WTC11 (cell line): Measurements from ENCODE around the gene LRRC4B. TPM values are rescaled to one million over a fixed set of nuclear protein-coding genes. Genes with fewer than 3 reads are reported as not detected.

Source experiments
- ATAC-seq: fragments of 200-7000 bp; cut with Tn5 transposase; 2 replicates; pipeline ENCODE4 v1.10.0; 2021; ENCODE audit warnings: mild to moderate bottlenecking, moderate library complexity
- CTCF ChIA-PET: fragments of 300-600 bp; sonication (Branson Sonifier 250); formaldehyde crosslinking; loops from one replicate; lab custom pipeline; 2021; ENCODE audit warnings: antibody characterized with exemption; lab: Charles Lee
- POLR2A ChIA-PET: fragments of 350-600 bp; sonication (Branson Sonifier 250); formaldehyde crosslinking; loops from one replicate; lab custom pipeline; 2021; ENCODE audit warnings: antibody characterized with exemption; lab: Charles Lee
- DNase-seq: peaks from one replicate; pipeline ENCODE4 v3.0.0; 2021; ENCODE audit warnings: low spot score
- H3K27ac Mint-ChIP-seq: 2 replicates; pipeline ENCODE4 v1.8.0; 2021; ENCODE audit warnings: mixed read lengths
- H3K27me3 Mint-ChIP-seq: 2 replicates; pipeline ENCODE4 v1.8.0; 2021; ENCODE audit warnings: low read depth, mild to moderate bottlenecking, moderate library complexity, mixed read lengths
- H3K36me3 Mint-ChIP-seq: 2 replicates; pipeline ENCODE4 v1.8.0; 2021; ENCODE audit warnings: mixed read lengths
- H3K4me1 Mint-ChIP-seq: 2 replicates; pipeline ENCODE4 v1.8.0; 2022; ENCODE audit warnings: mixed read lengths
- H3K4me3 Mint-ChIP-seq: 2 replicates; pipeline ENCODE4 v1.8.0; 2021; ENCODE audit warnings: mild to moderate bottlenecking, moderate library complexity, mixed read lengths
- H3K9me3 Mint-ChIP-seq: 2 replicates; pipeline ENCODE4 v1.8.0; 2021; ENCODE audit warnings: mixed read lengths
- AFF4 ChIP-seq: sonication (generic); formaldehyde crosslinking; IDR thresholded peaks from 2 replicates; pipeline ENCODE4 v1.8.1; 2023; ENCODE audit warnings: mild to moderate bottlenecking, missing genetic modification reagents, borderline replicate concordance
- ATF3 ChIP-seq: sonication (generic); formaldehyde crosslinking; conservative IDR thresholded peaks from 2 replicates; pipeline ENCODE4 v1.8.1; 2022; ENCODE audit warnings: mild to moderate bottlenecking, missing genetic modification reagents
- CTCF ChIP-seq: fragments of 200-600 bp; IDR thresholded peaks from 2 replicates; pipeline ENCODE4 v1.8.0; 2022; ENCODE audit warnings: antibody characterized with exemption
- E2F1 ChIP-seq: sonication (generic); formaldehyde crosslinking; IDR thresholded peaks from 2 replicates; pipeline ENCODE4 v1.8.0; 2022; ENCODE audit warnings: mild to moderate bottlenecking, missing genetic modification reagents
- FOXK1 ChIP-seq: sonication (generic); formaldehyde crosslinking; IDR thresholded peaks from 2 replicates; pipeline ENCODE4 v1.8.0; 2022; ENCODE audit warnings: mild to moderate bottlenecking, moderate library complexity, missing genetic modification reagents
- PRDM15 ChIP-seq: sonication (generic); formaldehyde crosslinking; IDR thresholded peaks from 2 replicates; pipeline ENCODE4 v1.8.0; 2022; ENCODE audit warnings: missing genetic modification reagents
- TP53 ChIP-seq: sonication (generic); formaldehyde crosslinking; IDR thresholded peaks from 2 replicates; pipeline ENCODE4 v1.8.1; 2023; ENCODE audit warnings: mild to moderate bottlenecking, missing genetic modification reagents
- ZBTB43 ChIP-seq: sonication (generic); formaldehyde crosslinking; IDR thresholded peaks from 2 replicates; pipeline ENCODE4 v1.8.1; 2023; ENCODE audit warnings: mild to moderate bottlenecking, missing genetic modification reagents
- ZNF263 ChIP-seq: sonication (generic); formaldehyde crosslinking; IDR thresholded peaks from 2 replicates; pipeline ENCODE4 v1.8.1; 2022; ENCODE audit warnings: low read depth, mild to moderate bottlenecking, moderate library complexity, missing genetic modification reagents
- ZNF423 ChIP-seq: fragments of 250-450 bp; sonication (Bioruptor Pico); IDR thresholded peaks from 2 replicates; pipeline ENCODE4 v2.1.2; 2022; ENCODE audit warnings: mild to moderate bottlenecking, moderate library complexity
- ZSCAN18 ChIP-seq: fragments of 250-450 bp; sonication (Bioruptor Pico); IDR thresholded peaks from 2 replicates; pipeline ENCODE4 v2.1.2; 2022; ENCODE audit warnings: mild to moderate bottlenecking, moderate library complexity
- total RNA-seq: library from RNA; stranded (reverse); gene quantifications from 3 replicates; pipeline ENCODE4 v1.2.3, GENCODE V29; 2021
- TF ChIP-seq, protein P1 (sequence below): sonication (generic); formaldehyde crosslinking; IDR thresholded peaks from 2 replicates; pipeline ENCODE4 v1.8.1; 2023; ENCODE audit warnings: mild to moderate bottlenecking, missing genetic modification reagents
- TF ChIP-seq, protein P2 (sequence below): fragments of 250-450 bp; sonication (Bioruptor Pico); conservative IDR thresholded peaks from 2 replicates; pipeline ENCODE4 v1.9.0; 2021; ENCODE audit warnings: mild to moderate bottlenecking
- TF ChIP-seq, protein P3 (sequence below): fragments of 250-450 bp; sonication (Bioruptor Pico); IDR thresholded peaks from 2 replicates; pipeline ENCODE4 v1.9.0; 2021; ENCODE audit warnings: mild to moderate bottlenecking
- TF ChIP-seq, protein P4 (sequence below): sonication (generic); formaldehyde crosslinking; IDR thresholded peaks from 2 replicates; pipeline ENCODE4 v1.8.1; 2023; ENCODE audit warnings: mild to moderate bottlenecking, moderate library complexity, missing genetic modification reagents

LRRC4B gene
- total RNA-seq, 1 experiment from 2014 or later: 10.0 TPM

DNA sequence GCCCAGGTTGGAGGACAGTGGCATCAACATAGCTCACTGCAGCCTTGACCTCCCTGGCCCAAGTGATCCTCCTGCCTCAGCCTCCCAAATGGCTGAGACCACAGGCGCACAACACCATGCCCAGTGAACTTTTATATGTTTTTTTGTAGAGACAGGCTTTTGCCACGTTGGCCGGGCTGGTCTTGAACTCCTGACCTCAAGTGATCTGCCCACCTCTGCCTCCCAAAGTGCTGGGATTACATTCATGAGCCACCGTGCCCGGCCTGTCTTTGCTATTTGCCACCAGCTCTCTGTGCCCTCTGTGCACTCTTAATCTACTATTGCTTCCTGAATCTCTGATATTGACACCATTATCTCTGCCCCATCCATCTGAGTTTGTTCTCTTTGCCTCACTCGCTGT, 34.3 kb upstream of the LRRC4B start (continued):
- TF ChIP-seq AFF4 (no peak), ZBTB43 (no peak)

DNA sequence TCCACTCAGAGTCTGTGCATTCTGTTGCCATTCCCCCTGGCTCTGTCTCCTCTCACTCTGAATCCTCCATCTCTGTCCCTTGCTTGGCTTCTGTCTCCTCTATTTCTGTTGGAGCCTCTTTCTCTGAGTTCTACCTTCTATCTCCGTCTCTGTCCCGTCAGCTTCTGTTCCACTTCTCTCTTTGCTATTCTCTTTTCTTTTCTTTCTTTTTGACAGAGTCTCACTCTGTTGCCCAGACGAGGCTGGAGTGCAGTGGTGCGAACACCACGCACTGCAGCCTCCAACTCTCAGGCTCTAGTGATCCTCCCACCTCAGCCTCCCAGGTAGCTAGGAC, 33.8 kb upstream of the LRRC4B start:
- Mint-ChIP-seq H3K27ac (no peak overlapping the region), H3K9me3 (peaks cover 18% of the 10 kb centered on the region), H3K4me1 (peaks cover 4% of the 10 kb centered on the region; the same call in 1 of the 2 replicates), H3K36me3 (peaks cover 13% of the 10 kb centered on the region), H3K27me3 (peaks cover 72% of the 10 kb centered on the region), H3K4me3 (no peak overlapping the region)
- POLR2A ChIA-PET: no interaction called here
- DNase-seq (no peak), ATAC-seq (no peak)
- CTCF ChIA-PET: interaction anchor here (0.9 kb wide), 1 partner anchor 64 kb away, joined by 3 read pairs; no protein-coding TSS in a partner anchor
- TF ChIP-seq ZNF423 (CRISPR knock-in tag): no peak
- TF ChIP-seq, protein P1, sequence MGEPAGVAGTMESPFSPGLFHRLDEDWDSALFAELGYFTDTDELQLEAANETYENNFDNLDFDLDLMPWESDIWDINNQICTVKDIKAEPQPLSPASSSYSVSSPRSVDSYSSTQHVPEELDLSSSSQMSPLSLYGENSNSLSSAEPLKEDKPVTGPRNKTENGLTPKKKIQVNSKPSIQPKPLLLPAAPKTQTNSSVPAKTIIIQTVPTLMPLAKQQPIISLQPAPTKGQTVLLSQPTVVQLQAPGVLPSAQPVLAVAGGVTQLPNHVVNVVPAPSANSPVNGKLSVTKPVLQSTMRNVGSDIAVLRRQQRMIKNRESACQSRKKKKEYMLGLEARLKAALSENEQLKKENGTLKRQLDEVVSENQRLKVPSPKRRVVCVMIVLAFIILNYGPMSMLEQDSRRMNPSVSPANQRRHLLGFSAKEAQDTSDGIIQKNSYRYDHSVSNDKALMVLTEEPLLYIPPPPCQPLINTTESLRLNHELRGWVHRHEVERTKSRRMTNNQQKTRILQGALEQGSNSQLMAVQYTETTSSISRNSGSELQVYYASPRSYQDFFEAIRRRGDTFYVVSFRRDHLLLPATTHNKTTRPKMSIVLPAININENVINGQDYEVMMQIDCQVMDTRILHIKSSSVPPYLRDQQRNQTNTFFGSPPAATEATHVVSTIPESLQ (CRISPR knock-in tag): no peak
- TF ChIP-seq, protein P2, sequence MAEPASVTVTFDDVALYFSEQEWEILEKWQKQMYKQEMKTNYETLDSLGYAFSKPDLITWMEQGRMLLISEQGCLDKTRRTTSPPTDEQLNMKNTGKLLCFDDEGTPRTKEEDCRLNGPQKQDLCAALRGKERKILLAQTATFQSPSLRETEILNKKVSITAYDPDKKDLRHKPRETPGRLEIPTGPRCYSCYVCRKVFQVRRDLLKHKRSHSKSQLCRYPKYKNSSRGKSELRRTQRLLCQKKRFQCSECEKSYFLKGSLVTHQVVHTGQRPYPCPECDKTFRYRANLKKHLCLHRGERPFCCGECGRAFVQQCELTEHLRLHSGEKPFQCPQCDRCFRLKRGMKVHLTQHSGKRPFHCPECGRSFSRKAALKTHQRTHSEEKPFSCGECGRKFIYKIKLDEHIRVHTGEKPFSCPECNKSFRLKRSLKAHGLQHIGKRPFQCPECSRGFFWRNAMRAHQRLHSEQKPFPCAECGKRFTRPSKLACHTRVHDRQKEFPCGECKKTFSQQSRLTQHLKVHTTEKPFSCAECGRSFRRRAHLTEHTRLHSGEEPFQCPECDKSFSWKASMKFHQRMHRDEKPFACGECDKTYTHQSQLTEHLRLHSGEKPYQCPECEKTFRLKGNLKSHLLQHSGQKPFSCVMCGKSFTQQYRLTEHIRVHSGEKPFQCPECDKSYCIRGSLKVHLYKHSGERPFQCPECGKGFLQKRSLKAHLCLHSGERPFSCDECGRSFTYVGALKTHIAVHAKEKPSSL (CRISPR knock-in tag): no peak
- no peak for TF ChIP-seq ATF3 (CRISPR knock-in tag)
- TF ChIP-seq, protein P3, sequence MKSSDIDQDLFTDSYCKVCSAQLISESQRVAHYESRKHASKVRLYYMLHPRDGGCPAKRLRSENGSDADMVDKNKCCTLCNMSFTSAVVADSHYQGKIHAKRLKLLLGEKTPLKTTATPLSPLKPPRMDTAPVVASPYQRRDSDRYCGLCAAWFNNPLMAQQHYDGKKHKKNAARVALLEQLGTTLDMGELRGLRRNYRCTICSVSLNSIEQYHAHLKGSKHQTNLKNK (CRISPR knock-in tag): no peak
- no peak for TF ChIP-seq FOXK1 (CRISPR knock-in tag)
- TF ChIP-seq TP53 (CRISPR knock-in tag): no peak
- no peak for TF ChIP-seq PRDM15
- TF ChIP-seq CTCF: no peak
- no peak for TF ChIP-seq ZNF263 (CRISPR knock-in tag)
- TF ChIP-seq E2F1: no peak
- no peak for TF ChIP-seq ZSCAN18 (CRISPR knock-in tag)
- TF ChIP-seq, protein P4, sequence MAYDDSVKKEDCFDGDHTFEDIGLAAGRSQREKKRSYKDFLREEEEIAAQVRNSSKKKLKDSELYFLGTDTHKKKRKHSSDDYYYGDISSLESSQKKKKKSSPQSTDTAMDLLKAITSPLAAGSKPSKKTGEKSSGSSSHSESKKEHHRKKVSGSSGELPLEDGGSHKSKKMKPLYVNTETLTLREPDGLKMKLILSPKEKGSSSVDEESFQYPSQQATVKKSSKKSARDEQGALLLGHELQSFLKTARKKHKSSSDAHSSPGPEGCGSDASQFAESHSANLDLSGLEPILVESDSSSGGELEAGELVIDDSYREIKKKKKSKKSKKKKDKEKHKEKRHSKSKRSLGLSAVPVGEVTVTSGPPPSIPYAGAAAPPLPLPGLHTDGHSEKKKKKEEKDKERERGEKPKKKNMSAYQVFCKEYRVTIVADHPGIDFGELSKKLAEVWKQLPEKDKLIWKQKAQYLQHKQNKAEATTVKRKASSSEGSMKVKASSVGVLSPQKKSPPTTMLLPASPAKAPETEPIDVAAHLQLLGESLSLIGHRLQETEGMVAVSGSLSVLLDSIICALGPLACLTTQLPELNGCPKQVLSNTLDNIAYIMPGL: no peak
